GM12872 (cell line): Measurements from ENCODE around the gene PERM1.

ENCODE experiments used
- CTCF ChIP-seq: IDR thresholded peaks from 3 replicates; pipeline ENCODE4 v1.5.1; 2011; ENCODE audit warnings: low read depth, mild to moderate bottlenecking, low read length, moderate library complexity; ENCODE audit not compliant: insufficient read depth

The PERM1 gene

GRCh38 chr1:953524-954320 lies 28.2 kb downstream of the PERM1 start:
- no peak for TF ChIP-seq CTCF

GRCh38 chr1:952603-953002 lies 29.3 kb downstream of the PERM1 start:
- no peak for TF ChIP-seq CTCF

GRCh38 chr1:952201-952600 lies 29.7 kb downstream of the PERM1 start:
- TF ChIP-seq CTCF: no peak

- no peak for TF ChIP-seq CTCF
Measured at GRCh38 chr1:951364-951763, 30.5 kb downstream of the PERM1 start.

GRCh38 chr1:950881-951280 lies 31.0 kb downstream of the PERM1 start:
- TF ChIP-seq CTCF: no peak

GRCh38 chr1:950268-950667 lies 31.6 kb downstream of the PERM1 start:
- TF ChIP-seq CTCF: no peak

GRCh38 chr1:947958-948357 lies 33.9 kb downstream of the PERM1 start:
- TF ChIP-seq CTCF: no peak
